Measurements from ENCODE around the gene YWHAE.

YWHAE gene

GRCh38 chr17:1300371-1300905, 99.6 kb downstream of the YWHAE start:
- H3K4me1 Mint-ChIP-seq: peaks cover 37% of the 10 kb centered on the region
- H3K4me3 Mint-ChIP-seq: peak overlapping the region; percentile 3
- no peaks in the 10 kb centered on the region for H3K27me3 Mint-ChIP-seq
- H3K27ac Mint-ChIP-seq: peak overlapping the region; percentile 59
- H3K9me3 Mint-ChIP-seq: no peaks in the 10 kb centered on the region
- H3K36me3 Mint-ChIP-seq: no peaks in the 10 kb centered on the region

DNA sequence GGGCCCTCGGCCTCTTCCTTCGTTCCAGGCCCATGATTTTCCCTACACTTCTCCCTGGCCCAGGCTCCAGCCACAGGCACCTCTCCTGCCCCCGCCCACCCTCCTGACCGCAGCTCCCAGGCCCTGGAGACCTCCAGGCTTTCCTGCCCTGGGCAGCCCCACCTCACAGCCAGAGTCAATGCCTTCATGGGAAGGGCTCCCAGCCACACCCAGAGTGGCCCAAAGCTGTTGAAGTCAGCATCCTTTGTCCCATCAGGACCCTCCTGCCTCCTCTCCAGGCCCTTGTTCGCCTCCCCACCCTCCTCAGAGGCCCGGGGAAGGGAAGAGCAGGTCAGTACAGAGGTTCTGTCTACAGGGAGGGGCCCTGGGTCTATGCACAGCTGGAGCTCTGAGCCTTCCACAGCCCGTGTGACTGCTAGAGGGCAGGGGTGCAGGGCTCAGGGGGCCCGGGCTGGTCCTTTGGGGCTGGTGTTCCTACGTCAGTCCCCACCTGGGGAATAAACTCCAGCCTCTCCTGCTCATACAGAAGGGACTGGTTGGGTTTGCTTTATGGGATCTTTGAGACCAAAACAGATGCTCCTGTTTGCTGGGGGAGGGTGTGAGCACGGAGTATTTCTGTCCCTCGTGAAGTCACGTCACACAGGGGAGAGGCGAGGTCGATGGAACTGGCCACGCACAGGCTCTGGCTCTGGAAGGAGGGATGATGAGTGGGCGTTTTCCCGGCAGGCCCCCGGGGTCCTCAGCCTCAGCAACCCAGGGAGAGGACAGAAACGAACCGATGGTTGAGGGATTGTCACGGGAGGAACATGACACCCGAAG, 100.3 kb downstream of the YWHAE start:
- Mint-ChIP-seq H3K27me3 (no peaks in the 10 kb centered on the region), H3K9me3 (no peaks in the 10 kb centered on the region), H3K4me3 (no peak overlapping the region), H3K36me3 (no peaks in the 10 kb centered on the region), H3K27ac (no peak overlapping the region), H3K4me1 (peaks cover 44% of the 10 kb centered on the region)

- Mint-ChIP-seq H3K27ac (no peak overlapping the region), H3K36me3 (no peaks in the 10 kb centered on the region), H3K9me3 (no peaks in the 10 kb centered on the region), H3K4me3 (peak overlapping the region; percentile 49), H3K4me1 (peaks cover 55% of the 10 kb centered on the region), H3K27me3 (no peaks in the 10 kb centered on the region)
Measured at GRCh38 chr17:1298606-1299005, 101.4 kb downstream of the YWHAE start.

Data from activated naive CD4-positive, alpha-beta T cell treated with anti-CD3 and anti-CD28 coated beads, Interleukin-2, amount 50 U/mL, for 24 hours (primary cell).